Measurements from ENCODE around the gene MPI.

Gene MPI

GRCh38 chr15:74937590-74938371 lies 47.9 kb downstream of the MPI start, which contains the start of gene COX5A:
TSS of gene COX5A (minus strand) at chr15:74938073. CDS start at chr15:74938014, 59 bp downstream.
- peak; percentile 87 to 90 for DNase-seq

- DNase-seq = peak; percentile 51 to 64
Measured at GRCh38 chr15:74950078-74950908, 60.5 kb downstream of the MPI start.

- DNase-seq = no peak
Measured at GRCh38 chr15:74951006-74951405, 61.2 kb downstream of the MPI start.
